ENCODE results near the gene MRM2.

MRM2 gene

GRCh38 chr7:2266911-2267310, 24.9 kb upstream of the MRM2 start:
- DNase-seq (ENCODE audit: low read depth) = peak; percentile 83

DNA sequence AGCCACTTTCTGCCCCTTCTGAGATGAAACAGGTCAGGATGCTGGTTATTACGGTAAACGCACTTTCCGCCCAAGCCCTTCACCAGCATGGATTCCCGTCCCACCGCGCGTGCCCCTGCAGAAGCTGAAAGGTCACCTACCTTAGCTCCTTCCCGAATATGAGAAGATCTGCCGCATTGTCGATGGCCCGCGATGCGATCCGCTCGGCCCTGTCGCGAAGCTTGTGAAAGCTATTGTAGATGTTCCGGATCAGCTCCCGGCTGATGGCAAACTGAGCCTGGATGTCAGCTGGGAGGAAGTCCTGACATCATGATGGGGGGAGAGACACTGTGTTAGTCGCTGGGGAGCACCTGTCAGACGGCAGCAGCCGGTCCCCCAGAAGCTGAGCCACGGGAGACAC, 22.2 kb upstream of the MRM2 start:
- DNase-seq (ENCODE audit: low read depth) = no peak

DNA sequence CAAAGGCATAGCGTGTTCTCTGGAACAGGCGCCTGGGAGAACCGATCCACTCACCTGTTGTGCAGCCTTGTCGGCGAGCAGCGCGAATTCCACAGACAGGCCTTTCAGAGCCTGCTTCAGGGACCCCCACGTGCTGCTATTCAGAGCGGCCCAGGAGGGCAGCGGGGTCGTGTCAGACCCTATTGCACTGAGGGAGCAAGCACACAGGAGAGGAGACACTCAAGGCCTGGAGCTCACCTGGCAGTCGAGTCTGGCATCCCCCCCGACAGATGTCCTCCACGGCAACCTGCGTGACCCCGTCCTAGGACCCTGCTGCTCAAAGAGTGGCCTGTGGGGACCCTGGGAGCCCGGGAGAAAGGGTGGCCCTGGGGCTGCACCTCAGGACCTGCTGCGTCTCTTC, 21.2 kb upstream of the MRM2 start:
- no peak for DNase-seq (ENCODE audit: low read depth)

DNA sequence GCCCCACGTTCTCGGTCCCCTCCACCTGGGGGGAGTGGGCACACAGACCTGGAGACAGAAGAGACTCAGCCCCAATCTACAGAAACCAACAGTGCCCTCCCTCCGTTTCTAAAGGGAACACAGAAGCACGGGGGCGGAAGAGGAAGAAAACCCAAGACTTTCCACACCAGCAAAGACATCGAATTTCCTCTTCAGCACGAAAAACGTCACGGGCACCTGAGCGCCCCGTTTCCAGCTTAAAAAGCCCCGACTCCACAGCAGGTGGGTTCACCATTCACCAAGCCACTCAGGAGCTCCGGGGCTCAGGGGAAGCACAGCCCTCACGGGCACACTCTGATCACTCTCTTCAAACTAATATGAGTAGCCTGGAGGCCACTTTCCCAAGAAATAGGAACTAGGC, 19.6 kb upstream of the MRM2 start:
- no peak for DNase-seq (ENCODE audit: low read depth)

- DNase-seq (ENCODE audit: low read depth) = peak; percentile 26
Measured at GRCh38 chr7:2260820-2261219, 18.8 kb upstream of the MRM2 start.

- DNase-seq (ENCODE audit: low read depth) = no peak
Measured at GRCh38 chr7:2259480-2259879, 17.5 kb upstream of the MRM2 start.

GRCh38 chr7:2258661-2259365, 16.8 kb upstream of the MRM2 start:
- no peak for DNase-seq (ENCODE audit: low read depth)

DNA sequence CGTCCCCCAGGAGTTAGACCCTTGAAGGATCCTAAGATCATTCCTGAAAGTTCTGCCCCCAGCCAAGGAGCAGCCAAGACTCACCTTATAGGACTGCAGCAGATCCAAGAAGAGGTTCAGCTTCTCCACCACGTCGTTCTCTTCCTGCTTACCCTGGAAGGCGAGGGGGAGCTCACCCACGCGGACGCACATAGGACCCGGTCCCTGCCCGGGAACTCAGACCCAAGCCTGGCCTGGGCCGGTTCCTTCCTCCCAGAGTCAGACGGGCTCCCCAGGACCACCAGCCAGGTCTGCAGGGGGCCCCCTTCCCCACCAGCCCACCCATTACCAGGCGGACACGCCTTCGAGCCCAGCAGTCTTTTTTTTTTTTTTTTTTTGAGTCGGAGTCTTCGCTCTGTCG, 15.6 kb upstream of the MRM2 start:
- DNase-seq (ENCODE audit: low read depth) = no peak

DNA sequence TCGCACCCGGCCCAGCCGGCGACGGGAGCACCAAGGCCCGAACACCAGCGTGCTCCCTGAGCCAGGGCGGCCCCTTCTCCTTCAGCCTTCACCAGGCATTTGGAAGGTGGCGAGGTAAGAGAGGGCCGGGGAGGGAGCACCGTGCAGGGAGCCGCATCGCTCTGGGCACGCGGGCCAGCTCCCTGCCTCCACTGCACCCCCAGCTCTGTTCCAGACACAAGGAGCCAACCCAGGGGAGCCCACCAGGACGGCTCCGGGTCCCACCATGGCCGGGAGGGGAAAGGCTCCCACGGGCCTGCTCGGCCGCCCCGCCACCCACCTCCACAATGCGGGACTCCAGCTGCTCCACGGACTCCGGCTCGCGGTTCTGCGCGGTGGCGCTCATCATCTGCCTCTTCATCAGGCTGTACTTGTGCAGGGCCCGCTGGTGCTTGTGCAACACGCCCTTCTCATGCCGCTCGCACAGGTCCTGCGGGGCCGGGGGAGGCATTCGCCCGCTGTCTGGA, 15.1 kb upstream of the MRM2 start:
- no peak for DNase-seq (ENCODE audit: low read depth)

DNA sequence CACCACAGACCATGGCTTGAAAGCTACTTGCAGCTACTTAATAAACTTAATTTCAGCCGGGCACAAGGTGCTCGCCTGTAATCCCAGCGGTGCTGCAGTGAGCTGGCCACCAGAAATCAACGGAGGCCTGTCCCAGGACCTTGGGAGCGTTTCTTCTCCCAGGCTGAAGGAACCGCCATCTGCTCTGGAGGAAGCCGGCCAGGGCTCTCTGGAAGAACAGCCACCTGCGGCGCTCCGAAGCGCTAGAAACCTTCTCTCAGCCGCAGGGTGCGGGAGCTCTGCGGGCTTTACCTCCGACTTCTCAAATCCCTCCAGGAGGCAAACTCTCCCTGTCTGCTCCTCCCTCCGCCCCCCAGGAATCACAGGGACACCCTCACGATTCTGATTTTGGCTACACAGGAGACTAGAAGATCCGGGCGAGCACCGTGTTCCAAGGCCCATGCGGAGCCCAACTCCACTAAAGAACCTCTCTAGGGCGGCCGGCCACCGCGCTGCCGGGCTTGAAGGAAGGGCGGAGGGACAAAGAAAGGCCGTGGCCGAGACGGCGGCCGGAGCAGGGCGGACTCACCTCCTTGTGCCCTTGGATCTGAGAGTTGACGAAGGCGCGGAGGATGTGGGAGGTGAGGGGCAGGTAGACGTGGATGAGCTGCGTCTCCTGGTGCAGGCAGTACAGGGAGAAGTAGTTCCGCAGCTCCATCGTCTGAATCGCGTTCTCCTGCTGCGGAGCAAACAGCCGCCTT, 14.5 kb upstream of the MRM2 start:
- no peak for DNase-seq (ENCODE audit: low read depth)

DNA sequence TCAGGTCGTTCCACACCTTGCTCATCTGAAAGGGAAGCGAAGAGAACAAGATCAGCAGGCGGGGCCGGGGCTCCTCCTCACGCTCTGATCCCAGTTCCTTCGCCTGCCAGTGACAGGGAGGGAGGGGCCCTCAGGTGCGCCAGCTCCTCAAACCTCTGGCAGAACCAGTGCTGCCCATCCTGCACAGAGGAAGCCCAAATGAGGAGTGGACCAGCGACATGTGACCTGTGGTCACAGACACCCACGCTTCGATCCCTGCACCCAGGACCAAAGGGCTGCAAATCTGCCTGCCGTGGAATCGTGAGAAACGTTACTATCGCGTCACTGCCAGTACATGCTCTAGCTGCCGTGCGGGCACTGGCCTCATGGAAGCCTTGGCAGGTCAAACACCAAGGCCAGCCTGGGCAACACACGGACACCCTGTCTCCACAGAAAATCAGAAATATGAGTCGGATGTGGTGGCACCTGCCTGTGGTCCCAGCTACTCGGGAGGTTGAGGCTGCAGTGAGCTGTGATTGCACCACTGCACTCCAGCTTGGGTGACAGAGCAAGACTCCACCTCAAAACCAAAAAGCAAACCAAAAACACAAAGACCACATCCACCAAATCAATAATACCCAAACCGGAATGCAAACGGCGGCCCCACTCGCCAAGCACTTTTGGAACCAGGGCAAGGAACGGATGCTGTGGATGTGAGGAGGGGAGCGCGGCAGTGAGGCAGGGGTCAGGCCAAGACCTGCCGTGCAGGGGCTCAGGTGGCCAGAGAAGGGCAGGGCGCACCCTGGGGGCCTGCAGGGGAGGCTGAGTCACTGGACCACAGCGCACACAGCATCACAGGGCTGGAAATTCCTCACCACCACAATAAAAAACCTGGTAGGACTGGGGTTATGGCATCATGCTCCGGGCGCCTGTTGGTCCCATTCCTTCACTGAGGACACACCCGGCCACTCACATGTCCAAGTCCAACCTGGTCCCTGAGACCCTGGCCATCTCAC, 13.4 kb upstream of the MRM2 start:
- no peak for DNase-seq (ENCODE audit: low read depth)

GRCh38 chr7:2254429-2255144, 12.6 kb upstream of the MRM2 start:
- DNase-seq (ENCODE audit: low read depth) = no peak

DNA sequence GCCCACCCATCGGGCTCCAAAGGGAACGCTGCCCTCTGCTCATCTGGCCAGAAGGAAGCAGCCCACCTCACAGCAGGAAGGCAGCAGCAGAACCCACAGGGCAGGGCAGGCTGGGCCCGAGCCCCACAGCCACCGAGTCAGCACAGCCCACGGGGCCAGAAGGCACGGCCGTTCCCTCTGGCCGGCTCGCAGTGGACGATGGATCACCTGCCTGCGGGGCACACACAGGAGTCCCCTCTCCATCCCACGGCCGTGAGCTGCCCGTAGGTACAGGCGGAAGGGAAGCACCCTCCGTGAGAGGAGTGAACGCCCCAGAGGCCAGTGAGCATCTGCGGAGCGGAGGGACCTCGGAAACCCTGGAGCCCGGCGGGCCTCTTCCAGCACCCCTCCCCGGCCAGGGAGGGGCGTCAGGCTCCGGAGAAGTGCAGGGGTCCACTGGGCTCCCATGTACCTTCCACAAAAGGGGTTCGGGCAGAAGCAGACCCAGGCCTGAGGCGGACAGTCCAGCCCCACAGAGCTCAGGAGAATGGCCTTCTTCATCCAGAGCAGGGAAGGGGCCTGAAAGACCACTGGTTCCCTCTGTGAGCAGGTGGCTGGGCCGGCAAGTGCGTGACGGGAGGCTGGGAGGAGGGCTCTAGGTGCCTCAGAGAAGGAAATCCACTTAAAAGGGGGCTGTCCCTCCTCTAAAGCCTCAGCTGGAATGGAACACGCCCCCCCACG, 11.7 kb upstream of the MRM2 start:
- no peak for DNase-seq (ENCODE audit: low read depth)

DNA sequence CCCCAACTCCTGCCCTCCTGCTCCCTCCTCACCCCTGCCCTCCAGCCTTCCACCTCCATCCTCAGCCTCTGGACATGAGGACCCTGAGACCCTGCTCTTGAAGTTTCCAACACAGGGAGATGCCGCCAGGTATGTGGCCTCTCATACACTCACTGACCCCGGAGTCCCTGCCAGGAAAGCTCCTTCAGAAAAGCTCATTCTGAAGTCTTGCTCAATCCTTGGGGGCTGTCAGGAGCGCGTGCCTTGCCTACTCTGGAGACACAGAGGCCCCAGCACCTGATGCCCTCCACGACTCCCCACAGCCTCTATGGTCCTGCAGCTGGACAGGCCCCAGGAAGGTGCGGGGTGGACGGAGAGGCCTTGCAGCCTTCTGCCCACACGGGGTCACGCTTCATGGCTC, 11.0 kb upstream of the MRM2 start:
- DNase-seq (ENCODE audit: low read depth) = no peak

DNA sequence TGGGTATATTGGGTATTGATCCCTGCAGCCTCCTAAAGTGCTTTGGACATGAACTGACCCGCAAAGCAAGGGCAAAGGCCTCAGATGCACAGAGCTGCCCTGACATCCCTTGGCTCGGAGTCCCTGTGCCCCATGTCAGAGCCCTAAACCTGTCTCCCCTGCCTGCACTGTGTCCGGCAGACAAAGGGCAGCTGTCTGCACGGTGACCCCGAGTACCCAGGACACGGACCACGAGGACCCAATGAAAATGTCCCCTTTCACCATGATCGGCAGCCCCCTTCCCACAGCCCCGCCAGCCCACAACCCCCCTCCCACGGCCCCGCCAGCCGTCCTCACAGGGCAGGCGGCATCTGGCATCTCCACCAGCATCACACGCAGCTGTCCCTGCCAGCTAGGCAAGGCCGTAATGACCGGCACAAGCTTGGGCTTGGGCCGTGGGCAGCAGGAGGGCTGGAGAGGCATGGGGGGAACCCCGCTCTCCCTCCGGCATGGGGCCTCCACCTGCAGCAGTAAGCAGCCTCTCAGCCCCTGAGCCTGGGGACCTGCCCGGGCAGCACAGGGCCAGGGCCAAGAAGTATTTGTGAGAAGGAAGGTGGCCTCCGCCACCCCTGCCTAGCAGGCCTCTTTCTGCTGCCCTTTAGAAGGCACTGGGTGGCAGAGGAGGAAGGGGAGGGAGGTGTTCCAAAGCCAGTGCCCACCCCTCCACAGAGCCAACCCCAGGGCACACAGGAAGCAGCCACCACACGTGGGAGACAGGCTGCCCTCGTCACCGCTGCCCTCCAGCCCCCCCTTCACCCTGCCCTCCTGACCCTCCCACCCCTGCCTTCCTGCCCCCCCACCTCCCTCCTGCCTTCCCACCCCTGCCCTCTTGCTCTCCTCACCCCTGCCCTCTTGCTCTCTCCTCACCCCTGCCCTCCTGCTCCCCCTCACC, 10.1 kb upstream of the MRM2 start:
- DNase-seq (ENCODE audit: low read depth) = no peak

GRCh38 chr7:2251381-2251780, 9.4 kb upstream of the MRM2 start:
- DNase-seq (ENCODE audit: low read depth) = no peak

- DNase-seq (ENCODE audit: low read depth) = no peak
Measured at GRCh38 chr7:2249744-2250323, 7.8 kb upstream of the MRM2 start.

DNA sequence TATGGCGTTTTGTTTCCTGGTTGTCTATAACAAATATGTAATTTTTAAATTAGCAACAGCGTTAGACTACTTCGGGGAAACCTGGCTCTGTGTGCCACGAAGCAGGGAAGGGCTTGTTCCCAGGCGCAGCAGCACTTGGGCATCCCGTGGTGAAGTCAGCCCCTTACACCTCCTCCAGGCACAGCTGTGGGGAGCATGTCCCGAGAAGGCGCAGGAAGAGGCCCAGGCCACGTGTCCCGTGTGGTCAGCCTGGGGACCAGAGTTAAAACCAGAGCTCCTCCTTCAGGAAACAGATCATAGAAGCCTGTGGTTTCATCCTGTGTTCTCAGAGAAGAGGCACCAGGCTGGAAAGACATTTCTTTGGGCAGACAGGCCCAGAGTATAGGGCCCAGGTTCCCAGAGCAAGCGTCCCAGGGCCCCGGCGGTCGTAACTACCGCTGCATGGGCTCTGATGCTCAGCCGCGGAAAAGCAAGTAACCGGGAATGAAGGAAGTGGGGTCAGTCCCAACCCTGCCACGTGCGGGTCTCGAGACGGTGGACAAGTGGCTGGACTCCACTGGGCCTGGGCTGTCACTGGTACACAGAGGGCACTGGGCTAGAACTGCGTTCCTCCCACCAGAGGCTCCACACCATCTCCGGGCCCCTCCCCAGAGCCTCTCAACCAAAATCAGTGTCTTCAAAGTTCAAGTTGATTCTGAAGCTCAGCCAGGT, 7.1 kb upstream of the MRM2 start:
- DNase-seq (ENCODE audit: low read depth) = peak; percentile 99
